HepG2 (cell line): ENCODE measurements around the gene HK3. TPM values are rescaled to one million over a fixed set of nuclear protein-coding genes. Genes with fewer than 3 reads are reported as not detected.
A peak's percentile ranks its signal among the peaks of the same experiment; 100 is the strongest.

Experiments used
- ATF1 ChIP-seq: IDR thresholded peaks from 2 replicates; pipeline ENCODE4 v1.6.1; 2016; ENCODE audit warnings: mild to moderate bottlenecking, control low read depth
- FOXA1 ChIP-seq, 2 experiments: fragments of 450-650 bp in 1 of 2; sonication (generic) in 1 of 2; formaldehyde crosslinking in 1 of 2; IDR thresholded peaks; 2 replicates each; pipeline versions ENCODE4 v1.4.0 to v1.6.1; 2016 to 2020; ENCODE audit warnings: missing genetic modification reagents in 1 of 2
- FOXM1 ChIP-seq: sonication (generic); formaldehyde crosslinking; IDR thresholded peaks from 2 replicates; pipeline ENCODE4 v1.5.0; 2020; ENCODE audit warnings: missing genetic modification reagents
- KDM3A ChIP-seq: IDR thresholded peaks from 2 replicates; pipeline ENCODE4 v1.6.1; 2018; ENCODE audit warnings: low read depth, missing compliant biosample characterization
- MIER2 ChIP-seq: IDR thresholded peaks from 2 replicates; pipeline ENCODE4 v1.6.1; 2016; ENCODE audit warnings: missing biosample characterization, missing genetic modification reagents
- NAIF1 ChIP-seq: sonication (generic); formaldehyde crosslinking; IDR thresholded peaks from 2 replicates; pipeline ENCODE4 v1.5.0; 2020; ENCODE audit warnings: mild to moderate bottlenecking, missing genetic modification reagents, borderline replicate concordance
- NFE2L2 ChIP-seq: fragments of 150-350 bp; IDR thresholded peaks from 2 replicates; pipeline ENCODE4 v1.6.1; 2014; ENCODE audit warnings: low read length
- SMARCE1 ChIP-seq: fragments of 450-650 bp; IDR thresholded peaks from 2 replicates; pipeline ENCODE4 v1.6.1; 2017; ENCODE audit warnings: borderline replicate concordance
- TP53 ChIP-seq: sonication (generic); formaldehyde crosslinking; conservative IDR thresholded peaks from 2 replicates; pipeline ENCODE4 v1.4.0; 2020; ENCODE audit warnings: missing genetic modification reagents
- ZFP1 ChIP-seq: IDR thresholded peaks from 2 replicates; pipeline ENCODE4 v1.6.1; 2016
- ZNF253 ChIP-seq: sonication (generic); formaldehyde crosslinking; IDR thresholded peaks from 2 replicates; pipeline ENCODE4 v1.8.0; 2022; ENCODE audit warnings: mild to moderate bottlenecking, missing genetic modification reagents, borderline replicate concordance
- ZNF260 ChIP-seq: sonication (generic); formaldehyde crosslinking; IDR thresholded peaks from 2 replicates; pipeline ENCODE4 v1.4.0; 2020; ENCODE audit warnings: missing genetic modification reagents, low read depth, mild to moderate bottlenecking, borderline replicate concordance
- ZNF34 ChIP-seq: sonication (generic); formaldehyde crosslinking; IDR thresholded peaks from 2 replicates; pipeline ENCODE4 v1.4.0; 2020; ENCODE audit warnings: mild to moderate bottlenecking, missing genetic modification reagents, borderline replicate concordance
- ZNF512B ChIP-seq: sonication (generic); formaldehyde crosslinking; IDR thresholded peaks from 2 replicates; pipeline ENCODE4 v1.5.1; 2020; ENCODE audit warnings: missing genetic modification reagents, mild to moderate bottlenecking, borderline replicate concordance
- ZNF550 ChIP-seq: sonication (generic); formaldehyde crosslinking; IDR thresholded peaks from 2 replicates; pipeline ENCODE4 v1.4.0; 2020; ENCODE audit warnings: mild to moderate bottlenecking, missing genetic modification reagents, borderline replicate concordance
- ZNF574 ChIP-seq: sonication (generic); formaldehyde crosslinking; IDR thresholded peaks from 2 replicates; pipeline ENCODE4 v1.4.0; 2020; ENCODE audit warnings: missing genetic modification reagents
- ZNF577 ChIP-seq: sonication (generic); formaldehyde crosslinking; IDR thresholded peaks from 2 replicates; pipeline ENCODE4 v1.4.0; 2020; ENCODE audit warnings: mild to moderate bottlenecking, low read depth, missing genetic modification reagents, borderline replicate concordance
- ZNF607 ChIP-seq: sonication (generic); formaldehyde crosslinking; IDR thresholded peaks from 2 replicates; pipeline ENCODE4 v1.5.1; 2020; ENCODE audit warnings: missing genetic modification reagents, mild to moderate bottlenecking, borderline replicate concordance
- ZNF772 ChIP-seq: sonication (generic); formaldehyde crosslinking; IDR thresholded peaks from 2 replicates; pipeline ENCODE4 v1.5.0; 2020; ENCODE audit warnings: mild to moderate bottlenecking, missing genetic modification reagents
- ZNF850 ChIP-seq: sonication (generic); formaldehyde crosslinking; conservative IDR thresholded peaks from 2 replicates; pipeline ENCODE4 v1.9.0; 2021; ENCODE audit warnings: mild to moderate bottlenecking, missing genetic modification reagents
- ZXDC ChIP-seq: sonication (generic); formaldehyde crosslinking; IDR thresholded peaks from 2 replicates; pipeline ENCODE4 v1.5.0; 2020; ENCODE audit warnings: mild to moderate bottlenecking, missing genetic modification reagents
- polyA plus RNA-seq, 8 experiments: library from polyadenylated mRNA; depleted of rRNA in 3 of 8; stranded (reverse) in 7 of 8; unstranded in 1 of 8; fragments of >200 nt; fragmentation: Illumina TruSeq in 4 of 8; extraction: Trizol in 4 of 8; gene quantifications; 2 replicates each; pipeline versions ENCODE4 v1.2.1 to v1.2.3, GENCODE V29; 2011 to 2016; ENCODE audit warnings: low read depth in 4 of 8, missing spikeins in 1 of 8, mixed read lengths in 1 of 8; ENCODE audit not compliant: insufficient read depth in 1 of 8
- total RNA-seq, 5 experiments: library from RNA; depleted of rRNA; stranded (reverse); fragments of >200 nt; fragmentation: Illumina TruSeq; extraction: Trizol; gene quantifications; 2 replicates each; pipeline ENCODE4 v1.2.3, GENCODE V29; 2016; ENCODE audit warnings: low read depth in 1 of 5

HK3 gene
- total and polyA plus RNA-seq, 2 of the 13 experiments (the other 11 are each of a cell fraction or from before 2014, with no cell fraction given) = not detected

GRCh38 chr5:176837707-176838115, 61.4 kb downstream of the HK3 start (continued):
- TF ChIP-seq ZNF577 (CRISPR knock-in tag) = peak; percentile 100
- TF ChIP-seq MIER2 = peak; percentile 100
- TF ChIP-seq ZNF34 (CRISPR knock-in tag) = peak; percentile 100
- TF ChIP-seq FOXM1 (CRISPR knock-in tag) = peak; percentile 99
- TF ChIP-seq NAIF1 = peak; percentile 99
- TF ChIP-seq ATF1 (CRISPR knock-in tag) = peak; percentile 52; the same call in 1 of the 2 replicates
- TF ChIP-seq ZFP1 (CRISPR knock-in tag) = peak; percentile 99
- TF ChIP-seq ZNF772 = peak; percentile 100
- TF ChIP-seq ZNF574 (CRISPR knock-in tag) = peak; percentile 97
- no peak for TF ChIP-seq NFE2L2
- TF ChIP-seq ZNF607 (CRISPR knock-in tag) = peak; percentile 100
- TF ChIP-seq TP53 (CRISPR knock-in tag) = peak; percentile 99
- peak; percentile 99 for TF ChIP-seq ZXDC (CRISPR knock-in tag)
- TF ChIP-seq ZNF260 = peak; percentile 87; the same call in 1 of the 2 replicates
- peak; percentile 99 for TF ChIP-seq ZNF850 (CRISPR knock-in tag)
- TF ChIP-seq ZNF550 (CRISPR knock-in tag) = peak; percentile 98; the same call in 1 of the 2 replicates
- TF ChIP-seq SMARCE1 = no peak
- TF ChIP-seq ZNF512B (CRISPR knock-in tag) = peak; percentile 93; the same call in 1 of the 2 replicates
- TF ChIP-seq KDM3A (CRISPR knock-in tag) = peak; percentile 100
- peak; percentile 100 for TF ChIP-seq ZNF253
- TF ChIP-seq FOXA1 (IDR thresholded peaks at IDR 0.05) = no peak
- TF ChIP-seq FOXA1 (CRISPR knock-in tag; IDR thresholded peaks at IDR 0.05) = peak; percentile 73
